HG03442 (cell line): ENCODE results near the gene TBC1D5.
"Not testable (repeated sequence)": the region's sequence is repeated elsewhere in the genome, so short reads cannot be mapped to it uniquely, and the experiment has no call there.

Experiments used
- ATAC-seq: cut with Tn5 transposase; IDR thresholded peaks from one replicate; pipeline ENCODE4 v1.9.1; 2021; ENCODE audit warnings: mild to moderate bottlenecking, moderate library complexity; ENCODE audit not compliant: unreplicated experiment

TBC1D5 gene

DNA sequence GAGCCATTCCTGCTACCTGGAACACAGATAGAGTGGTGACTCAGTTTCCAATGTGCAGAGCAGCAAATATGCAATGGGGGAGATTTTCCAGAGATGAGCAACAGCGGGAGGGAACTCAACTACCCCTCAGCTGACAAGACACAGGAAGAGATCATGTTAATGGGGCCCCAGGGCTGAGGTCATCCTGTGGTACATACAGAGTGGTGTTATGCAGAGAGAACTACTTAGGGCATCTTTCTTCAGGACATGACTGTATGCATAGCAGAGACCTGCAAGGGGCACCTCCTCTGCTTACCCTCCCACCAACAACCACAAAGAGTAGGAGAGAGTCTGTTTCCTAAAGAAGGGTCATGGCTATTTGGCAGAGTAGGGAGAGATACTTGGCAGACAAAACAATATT is 6.8 kb upstream of the TBC1D5 start:
- peak; percentile 35 for ATAC-seq

DNA sequence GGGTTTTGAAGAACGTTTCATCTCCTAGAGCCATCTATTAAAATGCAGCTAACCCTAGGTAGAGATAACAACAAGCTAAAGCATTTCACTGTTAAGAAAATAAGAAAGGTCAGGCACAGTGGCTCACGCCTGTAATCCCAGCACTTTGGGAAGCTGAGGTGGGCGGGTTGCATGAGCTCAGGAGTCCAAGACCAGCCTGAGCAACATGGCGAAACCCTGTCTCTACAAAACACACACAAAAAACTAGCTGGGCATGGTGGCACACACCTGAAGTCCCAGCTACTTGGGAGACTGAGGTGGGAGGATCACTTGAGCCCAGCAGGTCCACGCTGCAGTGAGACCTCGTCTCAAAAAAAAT is 5.4 kb upstream of the TBC1D5 start:
- ATAC-seq = no peak

DNA sequence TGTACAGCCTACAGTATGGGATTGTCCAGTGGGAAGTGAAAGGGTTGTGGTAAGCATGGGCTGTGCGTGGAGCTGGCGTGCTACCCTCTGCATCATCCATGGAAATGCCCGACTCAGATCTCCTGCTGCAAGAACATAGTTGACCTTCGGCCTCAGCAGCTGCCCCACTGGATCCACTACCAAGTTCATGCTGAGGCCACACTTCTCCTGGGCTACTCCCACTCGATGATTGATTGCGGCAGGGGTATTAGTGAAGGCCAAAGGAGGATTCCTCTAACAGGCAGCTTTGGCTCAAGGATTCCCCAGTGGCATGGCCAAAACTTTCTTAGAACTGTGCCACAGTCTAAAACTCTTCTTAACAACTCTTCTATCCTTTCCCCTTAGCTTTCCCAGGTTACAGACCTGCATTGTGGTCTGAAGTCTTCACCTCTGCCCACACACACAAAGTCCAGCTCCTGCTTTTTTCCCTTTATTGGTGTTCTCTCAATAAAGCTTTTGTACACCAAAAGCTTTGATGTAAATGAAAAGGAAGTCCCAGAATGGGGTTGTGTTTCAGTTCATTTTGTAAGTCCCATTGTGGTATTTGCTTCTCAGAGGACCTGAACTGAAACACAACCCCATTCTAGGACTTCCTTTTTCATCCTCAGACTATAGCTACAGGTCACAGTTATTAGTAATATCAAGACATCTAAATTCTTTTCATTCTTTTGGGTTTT is 4.9 kb upstream of the TBC1D5 start:
- peak; percentile 72 for ATAC-seq

DNA sequence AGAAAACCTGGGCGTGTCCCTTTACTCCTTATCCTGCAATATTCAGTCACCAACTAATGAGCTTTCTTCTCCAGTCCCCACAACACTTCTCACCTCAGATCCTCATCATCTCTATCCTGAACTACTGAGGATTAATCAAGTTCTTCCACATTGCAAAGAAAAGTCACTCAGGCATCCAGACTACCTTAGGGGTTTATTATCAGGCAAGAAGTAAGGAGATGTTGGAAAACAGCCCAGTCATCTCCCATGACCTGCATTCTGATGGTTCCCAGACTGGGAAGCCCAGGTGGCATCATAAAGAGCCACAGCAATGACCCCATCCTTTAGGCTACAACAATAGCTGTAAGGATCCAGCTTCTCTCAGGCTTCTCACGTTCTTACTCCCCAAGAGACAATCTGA is 3.5 kb upstream of the TBC1D5 start:
- ATAC-seq = no peak

DNA sequence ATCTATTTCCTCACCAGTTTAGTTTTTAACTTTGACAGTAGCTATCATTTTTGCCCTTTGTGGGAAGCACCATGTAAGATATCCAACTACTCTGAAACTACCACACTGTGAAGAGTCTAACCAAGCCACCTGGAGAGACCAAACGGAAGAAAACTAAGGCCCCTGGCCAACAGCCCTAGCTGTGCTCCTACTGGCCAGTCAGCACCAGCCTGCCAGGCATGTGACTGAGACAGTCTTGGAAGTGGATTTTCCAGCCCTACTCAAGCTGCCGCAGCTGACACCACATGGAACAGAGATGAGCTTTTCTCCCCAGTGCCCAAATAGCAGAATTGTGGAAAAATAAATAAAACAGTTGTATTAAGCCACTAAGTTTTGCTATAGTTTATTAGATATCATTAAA is 2.9 kb upstream of the TBC1D5 start:
- ATAC-seq = no peak

DNA sequence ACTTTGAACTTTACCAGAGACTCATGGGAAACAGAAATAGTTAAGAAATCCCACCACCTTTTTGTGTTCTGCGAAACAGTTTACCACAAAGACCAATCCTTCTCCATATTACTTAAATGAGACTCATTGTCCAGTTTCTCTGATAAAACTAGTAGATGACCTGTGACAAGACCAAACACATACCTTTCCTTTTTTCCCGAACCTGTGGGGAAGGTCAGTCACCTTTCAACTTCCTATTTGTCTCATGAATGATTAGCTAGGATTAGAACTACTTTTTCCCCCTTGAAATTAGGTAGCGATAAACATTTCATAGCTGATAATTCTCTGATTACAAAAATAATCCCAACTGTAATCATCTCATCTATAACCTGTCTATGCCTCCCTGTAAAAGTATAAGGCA is 2.3 kb upstream of the TBC1D5 start:
- no peak for ATAC-seq

DNA sequence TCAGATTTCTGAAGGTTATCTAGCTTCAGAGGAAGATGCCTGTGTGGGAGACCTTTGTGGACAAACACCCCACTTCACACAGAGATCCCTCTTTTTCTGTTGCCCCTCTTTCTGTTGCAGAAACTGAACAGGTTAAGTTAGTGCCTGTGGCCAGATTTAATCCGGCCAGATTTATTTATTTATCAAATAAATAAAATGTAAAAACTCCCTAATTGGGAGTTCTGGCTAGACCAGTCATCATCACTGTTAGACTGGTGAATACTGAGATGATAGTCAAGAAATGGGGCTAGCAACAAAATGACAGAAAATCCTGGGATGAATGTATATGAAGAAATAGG is 1.2 kb upstream of the TBC1D5 start:
- no peak for ATAC-seq

DNA sequence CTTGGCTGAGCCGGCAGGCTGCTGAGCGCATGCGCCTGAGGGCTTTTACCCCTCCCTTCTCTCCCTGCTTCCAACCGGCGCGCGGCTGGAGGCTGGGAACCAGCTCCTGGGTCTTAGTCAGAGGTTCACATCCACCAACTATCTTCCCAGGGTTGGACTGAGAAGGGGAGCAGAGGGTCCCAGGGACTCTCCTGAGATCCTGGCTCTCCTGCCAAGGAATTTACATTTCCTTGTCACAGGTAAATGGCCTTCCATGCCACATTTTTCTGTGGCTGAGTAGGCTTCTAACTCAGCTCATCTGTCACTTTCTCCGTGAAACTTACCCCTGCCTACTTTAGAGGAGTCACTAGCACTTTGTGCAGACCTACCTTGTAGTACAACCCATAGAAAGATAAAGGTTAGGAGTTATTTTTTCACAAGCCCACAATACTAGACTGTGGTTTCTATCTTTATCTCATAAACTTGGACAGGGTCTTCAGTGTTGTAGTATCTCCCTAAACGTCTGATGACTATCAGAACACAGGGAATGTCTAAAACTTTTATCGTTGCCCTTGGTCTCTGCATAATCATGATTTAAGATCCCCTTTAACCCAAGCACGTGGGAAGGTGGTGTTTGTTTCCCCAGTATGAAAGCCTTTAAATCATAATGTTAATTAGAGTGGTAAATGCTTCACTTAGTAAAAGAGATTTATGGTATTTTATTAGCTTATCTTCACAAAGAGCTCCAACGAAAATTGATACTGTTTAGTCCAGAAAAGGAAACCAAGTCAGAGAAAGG is 638 bp upstream of the TBC1D5 start:
- ATAC-seq = peak; percentile 1

DNA sequence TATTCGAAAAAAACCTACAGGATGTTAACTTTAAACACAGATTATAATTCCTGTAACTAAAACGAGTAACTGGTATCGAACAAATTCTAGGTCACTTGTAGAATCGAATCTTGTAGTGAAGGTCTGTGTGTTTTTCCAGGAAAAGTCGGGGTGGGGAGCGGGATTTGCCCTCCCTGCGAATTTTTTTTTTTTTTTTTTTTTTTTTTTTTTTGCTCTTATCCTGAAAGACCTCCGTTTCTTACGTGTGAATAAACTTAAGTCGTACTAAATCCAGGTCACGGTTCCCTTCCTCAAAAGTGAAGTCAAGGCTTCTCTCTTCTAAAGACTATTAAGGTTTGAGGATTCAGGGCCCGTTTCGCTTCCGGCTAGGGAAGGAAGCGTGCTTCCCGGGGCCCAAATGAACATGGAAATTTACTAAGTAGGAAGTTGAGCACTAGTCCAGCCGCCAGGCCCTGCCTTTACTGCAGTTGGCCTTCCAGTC is 770 bp downstream of the TBC1D5 start:
- ATAC-seq = no peak

DNA sequence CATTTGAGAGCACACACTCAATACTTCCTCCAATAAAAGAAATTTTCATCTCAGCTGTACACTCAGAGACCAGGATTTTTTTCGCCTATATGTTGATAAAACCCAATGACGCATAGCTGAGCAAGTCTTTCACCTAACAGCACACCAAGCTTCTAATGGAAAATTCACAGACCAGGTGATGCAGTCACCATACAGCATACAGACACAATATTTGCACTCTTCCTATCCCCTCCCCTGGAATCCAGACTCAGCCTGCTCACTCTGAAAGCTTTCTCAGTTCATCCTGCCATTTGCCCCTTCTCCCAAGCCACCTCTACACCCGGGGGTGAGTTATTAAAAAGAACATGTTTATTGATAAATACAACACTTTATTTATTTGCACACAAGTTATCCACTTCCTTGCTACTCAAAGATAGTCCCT is 1.7 kb downstream of the TBC1D5 start:
- no peak for ATAC-seq

DNA sequence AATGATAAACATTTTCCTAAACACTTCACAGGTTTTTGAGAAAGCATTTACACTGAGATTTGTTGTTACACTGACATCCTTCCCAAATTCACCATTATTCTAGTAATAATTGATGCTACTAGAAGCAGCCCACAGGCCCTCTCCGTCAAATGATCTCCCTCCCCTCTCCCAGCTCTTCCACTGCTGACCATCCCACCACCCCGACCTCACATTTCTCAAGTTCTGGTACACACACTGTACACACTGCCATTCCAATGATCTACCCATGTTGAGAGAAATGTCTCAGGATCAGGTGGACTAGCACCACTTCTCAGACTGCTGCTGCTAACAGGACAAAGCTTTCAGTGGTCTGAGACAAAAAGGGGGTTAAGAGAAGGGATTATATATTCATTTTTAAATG is 3.5 kb downstream of the TBC1D5 start:
- no peak for ATAC-seq

DNA sequence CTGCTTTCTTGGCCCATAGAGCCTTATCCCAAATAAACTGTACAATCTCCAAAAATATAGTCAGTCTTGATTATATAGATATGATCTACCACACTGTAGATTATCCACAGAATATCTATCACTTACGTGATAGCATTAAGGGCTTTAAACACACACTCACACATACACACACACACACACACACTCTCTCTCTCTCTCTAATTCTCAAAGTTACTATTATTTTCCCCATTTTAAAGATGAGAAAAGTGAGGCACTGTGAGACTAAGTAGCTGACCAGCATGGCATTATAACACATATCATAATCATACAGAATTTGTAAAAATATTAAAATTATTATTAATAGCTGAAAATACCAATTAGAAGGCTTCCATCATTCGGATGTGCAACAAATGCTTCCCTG is 4.2 kb downstream of the TBC1D5 start:
- no peak for ATAC-seq

DNA sequence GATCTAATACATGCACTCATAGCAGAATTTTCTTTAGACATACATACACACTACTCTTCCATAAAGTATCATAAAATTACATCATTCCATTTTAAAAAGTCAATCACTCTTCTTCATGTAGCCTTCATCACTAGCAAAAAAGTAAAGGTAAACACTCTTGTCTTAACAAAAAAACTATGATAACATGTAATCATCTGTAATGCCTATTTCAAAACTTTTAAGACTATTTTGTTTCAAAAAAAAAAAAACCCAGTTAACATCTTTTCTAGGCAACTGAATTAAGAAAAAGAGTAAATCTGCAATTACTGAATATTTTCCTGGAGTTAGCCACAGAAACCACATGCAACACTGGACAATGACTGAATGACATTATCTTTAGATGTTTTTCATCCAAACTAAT is 4.8 kb downstream of the TBC1D5 start:
- ATAC-seq = no peak

DNA sequence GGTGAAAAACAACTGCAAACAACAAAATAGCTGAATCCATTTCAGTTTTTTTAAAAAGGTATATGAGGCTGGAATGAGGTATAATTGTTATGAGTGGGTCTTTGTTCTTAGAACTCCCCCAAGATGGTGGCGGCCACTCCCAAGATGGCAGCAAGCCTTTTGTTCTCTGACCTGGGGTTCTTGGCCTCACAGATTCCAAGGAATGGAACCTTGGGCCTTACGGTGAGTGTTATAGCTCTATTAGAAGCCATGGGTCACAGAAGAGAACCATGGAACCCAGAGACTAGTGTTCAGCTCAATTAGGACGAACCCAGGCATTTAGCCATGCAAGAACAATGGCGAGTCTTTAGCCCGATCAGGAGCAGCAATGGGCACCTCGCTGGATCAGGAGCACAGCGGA is 7.1 kb downstream of the TBC1D5 start:
- not testable (repeated sequence) for ATAC-seq

DNA sequence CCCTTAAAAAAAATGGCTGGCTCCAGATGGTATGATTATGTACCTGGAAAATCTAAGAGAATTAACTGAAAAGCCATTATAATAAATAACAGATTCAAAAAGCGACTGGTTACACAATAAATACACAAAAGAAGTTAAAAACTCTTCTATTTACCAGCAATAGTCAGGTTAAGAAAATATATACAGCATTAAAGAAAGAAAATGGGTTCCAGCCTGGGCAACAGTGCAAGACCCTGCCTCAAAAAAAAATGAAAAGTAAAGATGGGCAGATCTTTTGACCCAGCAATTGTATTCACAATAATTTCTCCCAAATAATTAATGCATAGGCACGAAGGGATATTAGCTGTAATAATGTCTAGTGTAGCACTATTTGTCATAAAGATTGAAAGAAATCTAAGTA is 8.7 kb downstream of the TBC1D5 start:
- no peak for ATAC-seq

DNA sequence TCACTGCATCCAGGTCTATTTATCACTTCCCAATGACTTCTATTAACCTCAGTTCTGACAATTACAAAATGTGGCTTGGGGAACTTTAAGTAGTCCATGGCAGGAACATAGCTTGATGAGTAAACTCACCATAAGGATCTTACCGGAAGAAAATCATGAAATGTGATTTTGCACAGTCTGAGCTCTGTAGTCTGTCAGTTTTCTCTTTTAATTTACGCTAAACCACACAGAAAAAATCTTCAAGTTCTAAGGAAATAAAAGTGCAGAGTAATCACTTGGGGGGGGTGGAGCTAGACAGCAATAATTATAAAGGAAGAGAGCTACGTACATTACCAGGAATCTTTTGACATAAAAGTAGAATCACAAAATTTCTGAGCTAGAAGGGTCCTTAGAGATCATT is 9.2 kb downstream of the TBC1D5 start:
- no peak for ATAC-seq

DNA sequence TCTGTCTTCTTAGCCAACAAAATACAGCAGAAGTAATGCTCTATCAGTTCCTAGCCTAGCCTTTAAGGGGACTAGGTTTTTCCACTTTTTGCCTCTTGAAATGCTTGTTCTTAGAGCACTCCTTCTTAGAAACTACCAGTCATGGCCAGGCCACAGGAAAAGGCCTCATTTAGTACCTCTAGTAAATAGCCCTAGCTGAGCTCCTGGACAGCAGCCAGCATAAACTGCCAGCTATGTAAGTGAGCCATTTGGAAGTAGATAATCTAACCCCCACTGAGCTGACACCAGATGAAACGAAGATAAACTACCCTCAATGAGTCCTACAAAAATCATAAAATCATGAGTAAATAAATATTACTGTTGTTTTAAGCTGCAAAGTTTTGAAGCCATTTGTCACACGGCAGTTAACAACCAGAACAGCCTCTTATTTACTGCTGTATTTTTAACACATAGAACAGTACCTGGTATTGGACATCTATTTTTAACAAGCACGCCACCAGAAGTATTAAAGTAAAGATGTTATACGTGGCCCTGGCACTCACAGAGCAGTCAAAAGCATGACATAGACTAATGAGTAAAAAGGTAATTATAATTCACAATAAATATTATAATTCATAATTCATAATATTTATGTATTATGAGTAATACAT is 12.0 kb downstream of the TBC1D5 start:
- ATAC-seq = no peak

DNA sequence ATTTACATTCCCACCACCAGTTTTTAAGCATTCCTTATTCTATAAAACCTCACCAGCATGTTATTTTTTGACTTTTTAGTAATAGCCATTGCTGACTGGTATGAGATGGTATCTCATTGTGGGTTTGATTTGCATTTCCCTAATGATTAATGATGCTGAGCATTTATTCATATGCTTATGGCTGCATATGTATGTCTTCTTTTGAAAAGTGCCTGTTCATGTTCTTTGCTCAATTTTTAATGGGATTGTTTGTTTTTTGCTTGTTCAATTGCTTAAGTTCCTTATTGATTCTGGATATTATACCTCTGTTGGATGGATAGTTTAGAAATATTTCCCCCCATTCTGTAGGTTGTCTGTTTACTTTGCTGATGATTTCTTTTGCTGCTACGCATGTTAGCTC is 16.1 kb downstream of the TBC1D5 start:
- ATAC-seq = no peak

DNA sequence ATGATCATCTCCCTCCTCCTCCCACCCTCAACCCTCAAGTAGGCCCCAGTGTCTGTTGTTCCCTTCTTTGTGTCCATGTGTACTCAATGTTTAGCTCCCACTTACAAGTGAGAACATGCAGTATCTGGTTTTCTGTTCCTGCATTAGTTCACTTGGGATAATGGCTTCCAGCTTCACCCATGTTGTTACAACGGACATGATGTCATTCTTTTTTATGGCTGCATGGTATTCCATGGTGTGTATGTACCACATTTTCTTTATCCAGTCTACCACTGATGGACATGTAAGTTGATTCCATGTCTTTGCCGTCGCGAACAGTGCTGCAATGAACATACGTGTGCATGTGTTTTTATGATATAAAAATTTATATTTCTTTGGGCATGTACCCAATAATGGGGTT is 16.6 kb downstream of the TBC1D5 start:
- ATAC-seq = not testable (repeated sequence)

DNA sequence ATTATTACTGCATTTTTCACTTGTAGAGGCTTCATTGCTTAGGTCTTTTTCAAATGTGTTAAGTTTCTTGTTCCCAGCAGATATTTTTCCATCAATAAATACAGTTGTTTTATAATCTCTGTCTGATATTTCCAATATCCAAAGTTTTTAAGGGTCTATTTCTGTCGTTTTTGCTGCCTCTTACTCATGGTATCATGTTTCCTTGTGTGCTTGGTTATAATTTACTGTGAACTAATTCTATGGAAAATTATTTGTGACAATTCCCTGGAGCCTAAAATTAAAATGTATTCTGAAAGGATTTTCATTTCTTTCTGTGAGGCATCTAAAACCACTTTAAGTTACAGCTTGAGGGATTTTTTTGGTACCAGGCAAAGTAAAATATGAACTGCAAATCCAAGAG is 17.5 kb downstream of the TBC1D5 start:
- no peak for ATAC-seq

DNA sequence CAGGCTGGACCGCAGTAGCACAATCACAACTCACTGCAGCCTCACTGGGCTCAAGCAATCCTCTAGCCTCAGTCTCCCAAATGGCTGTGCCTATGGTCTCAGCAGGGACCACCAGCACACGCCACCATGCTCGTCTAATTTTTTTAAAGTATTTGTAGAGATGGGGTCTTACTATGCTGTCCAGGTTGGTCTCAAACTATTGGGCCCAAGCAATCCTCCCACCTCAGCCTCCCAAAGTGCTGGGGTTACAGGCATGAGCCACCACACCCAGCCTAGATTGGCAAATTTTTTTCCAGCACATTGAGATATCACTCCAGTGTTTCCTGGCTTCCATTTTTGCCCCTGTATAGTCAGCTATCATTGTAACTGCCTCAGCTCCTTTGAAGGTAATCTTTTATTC is 18.3 kb downstream of the TBC1D5 start:
- ATAC-seq = no peak

DNA sequence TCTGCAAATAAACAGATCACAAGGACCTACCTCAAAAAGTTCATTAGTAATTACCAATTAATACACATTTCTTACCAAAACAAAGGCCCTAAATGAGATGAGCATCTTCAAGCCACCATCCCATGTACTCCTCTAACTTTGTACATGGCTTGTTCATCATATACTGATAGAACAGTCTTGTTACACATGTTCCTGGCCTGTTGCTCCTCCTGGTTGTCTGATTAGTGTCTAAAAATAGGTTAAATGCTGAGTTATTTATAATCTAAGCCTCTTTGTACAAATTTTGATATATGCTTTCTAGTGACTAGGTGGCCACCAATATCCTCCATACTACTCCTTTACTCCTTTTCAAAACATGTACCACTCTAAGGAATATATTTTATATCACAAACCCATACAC is 25.0 kb downstream of the TBC1D5 start:
- ATAC-seq = no peak
